ENCODE measurements around the gene PEAK1. TPM values are rescaled to one million over a fixed set of nuclear protein-coding genes. Genes with fewer than 3 reads are reported as not detected.

The PEAK1 gene
- total and polyA plus RNA-seq, 9 of the 15 experiments (the other 6 are each of a cell fraction or from before 2014, with no cell fraction given) = 0.99 to 22.4 (median 10.8) TPM

- TF ChIP-seq AFF1 (IDR thresholded peaks at IDR 0.05; ENCODE audit: low read depth in 1 of 2, partially characterized antibody in 2 of 2) (no peak), TGIF2 (CRISPR knock-in tag; IDR thresholded peaks at IDR 0.05) (no peak)
Observed at GRCh38 chr15:77221174-77221573, 198.7 kb downstream of the PEAK1 start (continued).

GRCh38 chr15:77219841-77220240 lies 200.1 kb downstream of the PEAK1 start:
- Histone ChIP-seq H3K9ac (ENCODE audit: insufficient read depth in 1 of 2, low read depth in 2 of 2, low read length in 2 of 2) (no peak overlapping the region), H4K20me1 (replicated peaks; ENCODE audit: control insufficient read depth, insufficient read depth, low read length) (no peaks in the 10 kb centered on the region), H3K36me3 (ENCODE audit: control insufficient read depth, insufficient read depth, low read length) (no peaks in the 10 kb centered on the region), H3K9me3 (replicated peaks; ENCODE audit: control insufficient read depth, insufficient read depth, low read depth, low read length) (no peaks in the 10 kb centered on the region), H3K27ac (ENCODE audit: extremely low read depth, low read depth, low read length) (no peak overlapping the region), H3K4me2 (ENCODE audit: insufficient read depth, low read length) (no peak overlapping the region), H3K4me1 (replicated peaks in 1 of 2; ENCODE audit: control insufficient read depth in 2 of 2, insufficient read depth in 2 of 2, low read length in 2 of 2) (no peaks in the 10 kb centered on the region), H3K4me3 (no peak overlapping the region), H2AFZ (ENCODE audit: low read depth, low read length) (no peak overlapping the region), H3K9me1 (ENCODE audit: control insufficient read depth, insufficient read depth, low read length) (no peaks in the 10 kb centered on the region), H3K27me3 (ENCODE audit: control insufficient read depth in 2 of 2, insufficient read depth in 2 of 2, low read length in 2 of 2) (no peaks in the 10 kb centered on the region), H3K79me2 (ENCODE audit: control insufficient read depth, insufficient read depth, low read length) (no peaks in the 10 kb centered on the region)
- ChIA-PET CTCF (ENCODE audit: low intra/inter-chr PET ratio) (no interaction called here), POLR2A (interaction anchor here (1.2 kb wide), 1 partner anchor 9 kb away, joined by 3 read pairs; no protein-coding TSS in a partner anchor)
- DNase-seq (ENCODE audit: extremely low read depth in 1 of 4, low spot score in 3 of 4) (no peak), FAIRE-seq (no peak), ATAC-seq (no peak)
- intact Hi-C loops (cut with micrococcal nuclease) (no loop called here), in situ Hi-C loops (cut with MboI) (no loop called here)
- TF ChIP-seq NR0B1 (IDR thresholded peaks at IDR 0.05; ENCODE audit: partially characterized antibody) (no peak), SNRNP70 (optimal IDR thresholded peaks at IDR 0.05; ENCODE audit: low read depth, low read length) (no peak), ZBTB43 (CRISPR knock-in tag; IDR thresholded peaks at IDR 0.05) (no peak)
- 71% methylated on average over 1 of the region's 1 CpG for WGBS (ENCODE audit: insufficient coverage, low coverage, missing lambda C conversion rate)
- no TSS peak for BruUV-seq (replicated peaks)

Measured in K562 (cell line).